GM21360 (cell line): ENCODE results near the gene PAK1.
"Not testable (repeated sequence)": the region's sequence is repeated elsewhere in the genome, so short reads cannot be mapped to it uniquely, and the experiment has no call there.

Experiments used
- ATAC-seq: cut with Tn5 transposase; IDR thresholded peaks from one replicate; pipeline ENCODE4 v1.9.1; 2021; ENCODE audit warnings: mild to moderate bottlenecking, moderate library complexity; ENCODE audit not compliant: unreplicated experiment

PAK1 gene

GRCh38 chr11:77312107-77312506 is 161.8 kb downstream of the PAK1 start:
- no peak for ATAC-seq

- ATAC-seq, result no peak
These were observed 162.2 kb downstream of the PAK1 start for GRCh38 chr11:77311701-77312100.

GRCh38 chr11:77310721-77311120 is 163.2 kb downstream of the PAK1 start:
- ATAC-seq, result no peak

GRCh38 chr11:77309401-77310085 is 164.4 kb downstream of the PAK1 start:
- ATAC-seq, result no peak

GRCh38 chr11:77308838-77309237 is 165.1 kb downstream of the PAK1 start:
- no peak for ATAC-seq

GRCh38 chr11:77303328-77303727 is 170.6 kb downstream of the PAK1 start:
- ATAC-seq, result no peak

GRCh38 chr11:77302752-77303151 is 171.1 kb downstream of the PAK1 start:
- ATAC-seq, result no peak

- ATAC-seq, result no peak
These were observed 172.4 kb downstream of the PAK1 start, which contains the start of gene GDPD4 for GRCh38 chr11:77301510-77301909. Gene GDPD4, minus strand, starts transcription at chr11:77301686. Its CDS starts 16,549 bp downstream, at chr11:77285137.

- ATAC-seq, result no peak
These were observed 173.2 kb downstream of the PAK1 start for GRCh38 chr11:77300695-77301094.

GRCh38 chr11:77300028-77300427 is 173.9 kb downstream of the PAK1 start:
- not testable (repeated sequence) for ATAC-seq

- ATAC-seq, result no peak
These were observed 174.3 kb downstream of the PAK1 start for GRCh38 chr11:77299528-77299993.

GRCh38 chr11:77294040-77294439 is 179.9 kb downstream of the PAK1 start:
- no peak for ATAC-seq

GRCh38 chr11:77289737-77290136 is 184.2 kb downstream of the PAK1 start:
- no peak for ATAC-seq

- no peak for ATAC-seq
These were observed 186.2 kb downstream of the PAK1 start for GRCh38 chr11:77287615-77288273.

- ATAC-seq, result no peak
These were observed 186.8 kb downstream of the PAK1 start for GRCh38 chr11:77287136-77287535.

- no peak for ATAC-seq
These were observed 189.1 kb downstream of the PAK1 start for GRCh38 chr11:77284476-77285468.

GRCh38 chr11:77283101-77283500 is 190.8 kb downstream of the PAK1 start:
- no peak for ATAC-seq

- ATAC-seq, result no peak
These were observed 195.0 kb downstream of the PAK1 start for GRCh38 chr11:77278595-77279506.

- ATAC-seq, result no peak
These were observed 197.6 kb downstream of the PAK1 start for GRCh38 chr11:77276271-77276670.
